Adrenal gland (tissue), 12 donors: ENCODE measurements around the gene CCNI2. TPM values are rescaled to one million over a fixed set of nuclear protein-coding genes. Genes with fewer than 3 reads are reported as not detected.

Experiments used
- DNase-seq, 7 donors: peaks; one replicate each; pipeline ENCODE4 v3.0.0-alpha.2; 2019 to 2020
- H3K27ac ChIP-seq, 5 donors: fragments of 200-600 bp; sonication (generic) in 4 of 5; 1 replicate in 3 of 5; 2 replicates in 2 of 5; pipeline versions ENCODE4 v1.5.1 to v1.8.0; 2016 to 2020; ENCODE audit warnings: mild to moderate bottlenecking in 1 of 5
- H3K27me3 ChIP-seq: fragments of 200-600 bp; 2 replicates; pipeline ENCODE4 v1.8.0; 2021
- H3K36me3 ChIP-seq, 2 donors: fragments of 200-600 bp; replicated peaks in 1 of 2; 1 replicate in 1 of 2; 2 replicates in 1 of 2; pipeline versions ENCODE4 v1.5.1 to v1.8.0; 2018 to 2022
- H3K4me1 ChIP-seq, 2 donors: fragments of 200-600 bp; replicated peaks in 1 of 2; 1 replicate in 1 of 2; 2 replicates in 1 of 2; pipeline versions ENCODE4 v1.5.1 to v1.8.0; 2018 to 2021
- H3K4me3 ChIP-seq, 4 donors: fragments of 200-600 bp; sonication (generic) in 3 of 4; one replicate each; pipeline ENCODE4 v1.5.1; 2016 to 2018
- H3K9me3 ChIP-seq, 3 donors: fragments of 200-600 bp; sonication (generic) in 1 of 3; replicated peaks in 1 of 3; 1 replicate in 2 of 3; 2 replicates in 1 of 3; pipeline versions ENCODE4 v1.5.1 to v1.8.0; 2016 to 2021
- POLR2A ChIP-seq, 2 donors: fragments of 450-650 bp; IDR thresholded peaks; one replicate each; pipeline ENCODE4 v1.6.1; 2017; ENCODE audit warnings: antibody characterized with exemption in 2 of 2, mild to moderate bottlenecking in 2 of 2, moderate library complexity in 1 of 2
- WGBS, 4 donors: extraction: QIAGEN DNeasy Blood & Tissue Kit in 2 of 4; methylation state at CpG; one replicate each; pipeline versions ENCODE4 v1.1.5 to v1.1.7; 2013 to 2017; 5-methylcytosine and 5-hydroxymethylcytosine counted together
- intact Hi-C, 2 donors: fragments of 100-400 bp; cut with DNase I; formaldehyde crosslinking; loops; one replicate each; pipeline versions ENCODE4 v1.14.1 to v1.15.0; 2022 to 2023
- polyA plus RNA-seq, 3 donors: library from polyadenylated mRNA; stranded (reverse); fragments of 200-250 nt in 2 of 3; fragments of 350-450 nt in 1 of 3; fragmentation: Illumina TruSeq in 1 of 3; extraction: RNeasy Lipid Tissue Mini Kit (QIAGEN cat#74804) in 1 of 3; gene quantifications; one replicate each; pipeline ENCODE4 v1.2.3, GENCODE V29; 2013 to 2014
- total RNA-seq, 9 donors: library from RNA; depleted of rRNA in 4 of 9; stranded (reverse); fragments of >200 nt in 4 of 9; fragments of 120-200 nt in 1 of 9; fragmentation: NEBNext Ultra II Directional in 1 of 9; extraction: Animal tissue kit (Norgen Biotek cat#: 25700) in 1 of 9; gene quantifications; one replicate each; pipeline versions ENCODE4 v1.1.0 to v1.2.4, GENCODE V29; 2013 to 2023
- TF ChIP-seq, protein P1 (sequence below), 6 experiments: fragments of 450-650 bp in 4 of 6; fragments of 200-600 bp in 2 of 6; sonication (generic) in 1 of 6; IDR thresholded peaks; 1 replicate in 5 of 6; 2 replicates in 1 of 6; pipeline versions ENCODE4 v1.5.1 to v1.8.0; 2016 to 2021; ENCODE audit warnings: antibody characterized with exemption in 6 of 6, mild to moderate bottlenecking in 2 of 6, moderate library complexity in 1 of 6
- donor health status: healthy with polysubstance abuse.
- donor health status: Bipolar disorder and iron deficiency.
- donor health status: DM: yes; HTN: yes; CAD: no.
- donor health status: DM: no; HTN: no; CAD: no.
- donor health status: DM: no; HTN: no; CAD: no.
- donor health status: DM: yes; HTN: yes; CAD: no.

The CCNI2 gene
- total and polyA plus RNA-seq, 12 donors, result 0.08 to 0.40 (median 0.20) TPM; not detected in 5

DNA sequence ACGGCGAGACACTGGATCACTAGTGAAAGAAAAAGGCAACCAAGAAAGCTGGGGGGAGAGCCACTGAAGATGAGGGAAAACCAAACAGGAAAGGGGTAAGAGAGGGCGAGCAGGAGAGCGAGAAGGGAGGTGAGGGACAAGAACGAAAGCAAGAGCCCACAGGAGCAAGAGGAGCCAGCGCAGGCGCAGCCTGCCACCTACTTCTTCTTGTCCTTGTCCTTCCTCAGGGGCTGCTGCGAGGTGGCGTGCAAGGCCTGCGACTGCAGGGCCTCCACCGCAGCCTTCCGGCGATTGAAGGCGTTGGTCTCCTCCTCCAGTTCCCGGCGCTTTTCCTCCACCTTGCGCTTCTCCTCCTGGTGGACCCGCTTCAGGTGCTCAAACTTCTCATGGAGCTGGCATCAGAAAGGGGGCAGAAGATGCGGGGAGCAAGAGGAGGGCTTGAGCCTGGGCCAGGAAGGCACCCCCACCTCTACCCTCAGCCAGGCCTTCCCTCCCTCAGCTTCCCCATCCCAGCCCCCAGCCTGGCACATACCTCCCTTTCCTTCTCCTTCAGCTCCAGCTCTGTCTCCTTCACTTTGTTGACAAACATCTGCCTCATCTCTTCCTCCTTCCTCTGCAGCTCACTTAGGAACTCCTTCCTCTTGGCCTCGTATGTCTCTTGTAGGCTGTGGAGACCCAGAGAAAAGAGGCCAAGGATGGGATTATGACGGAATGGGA lies 13.5 kb downstream of the CCNI2 start:
- Histone ChIP-seq H3K4me1 (no peaks in the 10 kb centered on the region), H3K27ac (no peak overlapping the region), H3K36me3 (peaks cover 0 to 63% of the 10 kb centered on the region in 2 donors), H3K9me3 (no peaks in the 10 kb centered on the region), H3K27me3 (no peaks in the 10 kb centered on the region), H3K4me3 (no peak overlapping the region)
- intact Hi-C loops, result no loop called here
- peak in 1 of 7 donors; percentile 34 for DNase-seq
- TF ChIP-seq, protein P1, sequence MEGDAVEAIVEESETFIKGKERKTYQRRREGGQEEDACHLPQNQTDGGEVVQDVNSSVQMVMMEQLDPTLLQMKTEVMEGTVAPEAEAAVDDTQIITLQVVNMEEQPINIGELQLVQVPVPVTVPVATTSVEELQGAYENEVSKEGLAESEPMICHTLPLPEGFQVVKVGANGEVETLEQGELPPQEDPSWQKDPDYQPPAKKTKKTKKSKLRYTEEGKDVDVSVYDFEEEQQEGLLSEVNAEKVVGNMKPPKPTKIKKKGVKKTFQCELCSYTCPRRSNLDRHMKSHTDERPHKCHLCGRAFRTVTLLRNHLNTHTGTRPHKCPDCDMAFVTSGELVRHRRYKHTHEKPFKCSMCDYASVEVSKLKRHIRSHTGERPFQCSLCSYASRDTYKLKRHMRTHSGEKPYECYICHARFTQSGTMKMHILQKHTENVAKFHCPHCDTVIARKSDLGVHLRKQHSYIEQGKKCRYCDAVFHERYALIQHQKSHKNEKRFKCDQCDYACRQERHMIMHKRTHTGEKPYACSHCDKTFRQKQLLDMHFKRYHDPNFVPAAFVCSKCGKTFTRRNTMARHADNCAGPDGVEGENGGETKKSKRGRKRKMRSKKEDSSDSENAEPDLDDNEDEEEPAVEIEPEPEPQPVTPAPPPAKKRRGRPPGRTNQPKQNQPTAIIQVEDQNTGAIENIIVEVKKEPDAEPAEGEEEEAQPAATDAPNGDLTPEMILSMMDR (IDR thresholded peaks at IDR 0.05), result no peak
- TF ChIP-seq POLR2A (IDR thresholded peaks at IDR 0.05), result no peak
- WGBS, 4 donors, result 93 to 97% (median 96%) methylated on average over 21 of the region's 21 CpGs

DNA sequence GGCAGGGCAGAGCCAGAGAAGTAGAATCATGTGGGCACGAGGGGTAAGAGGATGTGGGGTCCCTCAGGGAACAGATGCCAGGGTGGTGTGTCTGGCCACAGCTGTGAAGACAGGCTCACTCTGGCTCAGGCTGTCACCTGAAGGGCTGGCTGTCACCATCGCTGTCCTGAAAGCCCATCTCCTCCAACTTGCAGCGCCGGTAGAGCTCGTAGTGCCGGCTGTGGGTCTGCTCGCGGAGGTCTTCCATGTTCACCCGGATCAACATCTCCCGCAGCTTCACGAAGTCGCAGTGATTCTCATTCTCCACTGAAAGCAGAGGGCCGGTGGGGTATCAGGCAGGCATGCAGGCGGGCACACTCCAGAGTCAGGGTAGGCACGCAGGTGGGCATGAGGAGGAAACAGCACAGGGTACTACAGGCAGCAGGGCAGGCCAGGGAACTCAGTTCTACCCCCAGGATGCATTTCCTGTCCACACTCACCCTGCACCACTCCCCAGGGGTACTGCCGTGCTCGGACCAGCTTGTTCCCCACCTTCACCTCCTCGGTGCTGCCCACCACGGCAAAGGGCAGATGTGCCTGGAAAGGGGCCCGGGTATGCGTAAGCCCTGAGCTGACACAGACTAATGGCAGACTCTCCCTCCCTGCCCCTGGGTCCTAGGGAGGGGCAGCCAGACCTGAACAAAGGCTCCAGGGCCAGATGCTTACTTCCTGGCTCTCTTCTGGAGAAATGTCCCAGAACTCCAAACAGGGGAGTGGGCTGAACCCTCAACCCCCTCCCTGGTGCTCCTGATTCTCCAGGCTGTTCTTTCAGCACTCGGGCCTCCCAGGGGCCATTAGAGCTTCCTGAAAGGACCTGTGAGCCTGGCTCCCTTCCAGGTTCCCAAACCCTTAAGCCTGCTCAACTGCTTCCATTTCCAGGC lies 14.4 kb downstream of the CCNI2 start:
- Histone ChIP-seq H3K9me3 (no peaks in the 10 kb centered on the region), H3K4me3 (no peak overlapping the region), H3K27me3 (no peaks in the 10 kb centered on the region), H3K4me1 (no peaks in the 10 kb centered on the region), H3K36me3 (peaks cover 0 to 63% of the 10 kb centered on the region in 2 donors), H3K27ac (no peak overlapping the region)
- intact Hi-C loops, result no loop called here
- DNase-seq, result peak in 1 of 7 donors; percentile 46
- no peak for TF ChIP-seq POLR2A (IDR thresholded peaks at IDR 0.05)
- TF ChIP-seq, protein P1 (IDR thresholded peaks at IDR 0.05), result no peak
- 93 to 95% (median 94%) methylated on average over 15 to 22 of the region's 22 CpGs for WGBS, 4 donors

DNA sequence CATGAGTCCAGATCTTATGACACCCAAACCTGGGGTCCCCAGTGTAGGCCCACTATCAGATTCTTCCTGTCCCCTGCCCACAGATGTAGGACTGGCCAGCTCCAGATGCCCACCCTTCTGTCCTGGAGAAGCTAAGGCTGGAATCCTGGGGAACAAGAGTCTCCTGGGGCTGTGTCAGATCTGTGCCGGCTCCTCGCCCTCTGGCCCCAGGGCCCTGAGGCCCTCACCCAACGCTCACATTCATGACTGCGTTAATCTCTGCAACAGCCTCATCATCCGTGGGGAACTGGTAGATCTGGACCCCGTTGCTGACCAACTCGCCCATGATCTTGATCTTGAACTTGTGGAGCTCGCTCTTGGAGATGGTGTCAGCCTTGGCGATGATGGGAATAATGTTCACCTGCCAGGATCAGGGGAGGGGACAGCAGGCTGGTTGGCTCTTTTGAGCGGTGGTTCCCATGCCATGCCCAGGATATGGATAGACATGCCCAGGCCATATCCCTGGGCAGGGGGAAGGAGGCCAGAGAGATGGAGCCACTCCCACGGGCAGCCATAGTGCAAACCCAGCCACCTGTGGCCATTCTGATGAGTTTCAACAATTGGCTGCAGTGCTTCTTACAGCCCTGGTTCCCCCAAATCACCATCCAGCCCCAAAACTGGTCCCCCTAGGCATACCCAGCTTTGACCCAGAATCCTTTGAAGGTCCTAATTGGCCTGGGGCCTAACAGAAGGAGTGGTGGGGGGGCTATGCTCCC lies 15.2 kb downstream of the CCNI2 start:
- H3K36me3 ChIP-seq, result peaks cover 0 to 63% of the 10 kb centered on the region in 2 donors
- H3K27me3 ChIP-seq, result no peaks in the 10 kb centered on the region
- TF ChIP-seq, protein P1 (IDR thresholded peaks at IDR 0.05), result no peak
- no peak for TF ChIP-seq POLR2A (IDR thresholded peaks at IDR 0.05)
- intact Hi-C loops, result no loop called here
- H3K4me1 ChIP-seq, result peaks cover 0 to 2% of the 10 kb centered on the region in 2 donors
- H3K27ac ChIP-seq, result no peak overlapping the region
- no peaks in the 10 kb centered on the region for H3K9me3 ChIP-seq
- DNase-seq, result peak in 1 of 7 donors; percentile 29
- 97 to 100% (median 97%) methylated on average over 5 to 11 of the region's 11 CpGs for WGBS, 4 donors
- H3K4me3 ChIP-seq, result no peak overlapping the region
